Suprapubic skin (tissue), 4 donors: ENCODE data around the gene GDPD5.

Experiments
- CTCF ChIP-seq, 2 donors: fragments of 200-600 bp in 1 of 2; fragments of 450-650 bp in 1 of 2; sonication (generic) in 1 of 2; IDR thresholded peaks; one replicate each; pipeline ENCODE4 v1.5.1; 2016 to 2019; ENCODE audit warnings: antibody characterized with exemption in 2 of 2, mild to moderate bottlenecking in 1 of 2, moderate library complexity in 1 of 2
- EP300 ChIP-seq: sonication (generic); formaldehyde crosslinking; IDR thresholded peaks from one replicate; pipeline ENCODE4 v1.6.1; 2017; ENCODE audit warnings: antibody characterized with exemption
- POLR2A ChIP-seq, 2 donors: fragments of 450-650 bp; IDR thresholded peaks; one replicate each; pipeline ENCODE4 v1.6.1; 2017; ENCODE audit warnings: antibody characterized with exemption in 2 of 2, mild to moderate bottlenecking in 2 of 2, moderate library complexity in 2 of 2
- POLR2AphosphoS5 ChIP-seq, 3 donors: sonication (generic); formaldehyde crosslinking; IDR thresholded peaks; one replicate each; pipeline ENCODE4 v1.6.1; 2017; ENCODE audit warnings: antibody characterized with exemption in 3 of 3

- TF ChIP-seq CTCF (IDR thresholded peaks at IDR 0.05), result no peak
- no peak for TF ChIP-seq POLR2AphosphoS5 (IDR thresholded peaks at IDR 0.05)
- TF ChIP-seq POLR2A (IDR thresholded peaks at IDR 0.05), result no peak
- no peak for TF ChIP-seq EP300
These were observed 43.7 kb downstream of the GDPD5 start for GRCh38 chr11:75481922-75482606.
